ENCODE measurements around the gene B2M.
"Not testable (repeated sequence)": the region's sequence is repeated elsewhere in the genome, so short reads cannot be mapped to it uniquely, and the experiment has no call there.

B2M gene

DNA sequence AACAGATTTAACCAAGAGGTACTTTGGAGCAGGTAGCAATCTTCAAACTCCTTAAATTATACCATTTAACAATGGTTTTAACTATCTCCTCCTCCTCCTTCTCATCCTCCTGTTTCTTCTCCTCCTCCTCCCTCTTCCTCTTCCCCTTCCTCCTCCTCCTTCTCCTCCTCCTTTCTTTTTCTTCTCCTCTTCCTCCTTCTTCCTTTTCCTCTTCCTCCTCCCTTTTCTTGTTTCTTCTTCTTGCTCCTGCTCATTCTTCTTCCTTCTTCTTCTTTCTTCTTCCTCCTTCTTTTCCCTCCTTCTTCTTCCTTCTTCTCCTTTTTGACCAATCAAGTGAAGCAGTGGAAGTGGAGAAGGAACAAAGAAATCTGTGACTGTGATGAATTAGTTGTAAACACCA lies 14.3 kb upstream of the B2M start:
- no peak for DNase-seq

DNA sequence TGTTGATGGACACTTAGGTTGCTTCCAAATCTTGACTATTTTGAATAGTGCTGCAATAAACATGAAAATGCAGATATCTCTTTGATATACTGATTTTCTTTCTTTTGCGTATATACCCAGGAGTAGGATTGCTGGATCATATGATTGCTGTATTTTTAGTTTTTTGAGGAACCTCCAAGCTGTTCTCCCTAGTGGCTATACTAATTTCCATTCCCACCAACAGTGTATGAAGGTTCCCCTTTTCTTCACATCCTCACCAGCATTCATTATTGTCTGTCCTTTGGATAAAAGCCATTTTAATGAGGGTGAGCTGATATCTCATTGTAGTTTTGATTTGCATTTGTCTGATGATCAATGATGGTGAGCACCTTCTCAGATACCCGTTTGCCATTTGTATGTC lies 12.7 kb upstream of the B2M start:
- no peak for DNase-seq

DNA sequence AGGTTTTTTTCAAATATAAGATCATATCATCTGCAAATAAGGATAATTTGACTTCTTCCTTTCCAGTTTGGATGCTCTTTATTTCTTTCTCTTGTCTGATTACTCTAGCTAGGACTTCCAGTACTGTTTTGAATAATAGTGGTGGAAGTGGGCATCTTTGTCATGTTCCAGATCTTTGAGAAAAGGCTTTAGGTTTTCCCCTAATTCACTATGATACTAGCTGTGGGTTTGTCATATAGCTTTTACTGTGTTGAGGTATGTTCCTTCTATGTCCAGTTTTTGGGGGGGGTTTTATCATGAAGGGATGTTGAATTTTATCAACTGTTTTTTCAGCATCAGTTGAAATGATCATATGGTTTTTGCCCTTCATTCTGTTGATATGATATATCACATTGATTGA lies 10.6 kb upstream of the B2M start:
- DNase-seq = not testable (repeated sequence)

DNA sequence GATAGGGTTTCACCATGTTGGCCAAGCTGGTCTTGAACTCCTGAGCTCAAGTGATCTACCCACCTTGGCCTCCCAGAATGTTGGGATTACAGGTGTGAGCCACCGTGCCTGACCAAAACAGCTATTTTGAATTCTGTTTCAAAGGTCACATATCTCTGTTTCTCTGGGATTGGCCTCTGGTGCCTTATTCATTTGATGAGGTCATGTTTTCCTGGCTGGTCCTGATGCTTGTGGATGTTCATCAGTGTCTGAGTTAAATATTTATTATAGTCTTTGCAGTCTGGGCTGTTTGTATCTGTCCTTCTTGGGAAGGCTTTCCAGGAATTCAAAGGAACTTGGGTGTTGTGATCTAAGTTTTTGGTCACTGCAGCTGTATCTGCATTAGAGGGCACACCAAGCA lies 5.3 kb upstream of the B2M start:
- DNase-seq = no peak

DNA sequence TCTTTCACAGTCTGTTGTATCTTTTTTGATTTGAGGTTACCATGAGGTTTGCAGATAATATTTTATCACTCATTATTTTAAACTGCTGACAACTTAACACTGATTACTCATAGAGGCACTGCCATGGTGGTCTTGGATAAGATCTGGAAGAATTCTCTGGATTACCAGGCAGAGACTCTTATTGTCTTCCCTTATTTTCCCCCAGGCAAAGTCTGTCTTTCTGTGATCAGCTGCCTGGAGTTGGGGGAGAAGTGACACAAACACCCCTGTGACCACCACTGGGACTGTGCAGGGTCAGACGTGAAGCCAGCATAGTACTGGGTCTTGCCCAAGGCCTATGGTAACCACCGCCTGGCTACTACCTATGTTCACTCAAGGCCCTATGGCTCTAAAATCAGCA lies 4.9 kb upstream of the B2M start:
- no peak for DNase-seq

DNA sequence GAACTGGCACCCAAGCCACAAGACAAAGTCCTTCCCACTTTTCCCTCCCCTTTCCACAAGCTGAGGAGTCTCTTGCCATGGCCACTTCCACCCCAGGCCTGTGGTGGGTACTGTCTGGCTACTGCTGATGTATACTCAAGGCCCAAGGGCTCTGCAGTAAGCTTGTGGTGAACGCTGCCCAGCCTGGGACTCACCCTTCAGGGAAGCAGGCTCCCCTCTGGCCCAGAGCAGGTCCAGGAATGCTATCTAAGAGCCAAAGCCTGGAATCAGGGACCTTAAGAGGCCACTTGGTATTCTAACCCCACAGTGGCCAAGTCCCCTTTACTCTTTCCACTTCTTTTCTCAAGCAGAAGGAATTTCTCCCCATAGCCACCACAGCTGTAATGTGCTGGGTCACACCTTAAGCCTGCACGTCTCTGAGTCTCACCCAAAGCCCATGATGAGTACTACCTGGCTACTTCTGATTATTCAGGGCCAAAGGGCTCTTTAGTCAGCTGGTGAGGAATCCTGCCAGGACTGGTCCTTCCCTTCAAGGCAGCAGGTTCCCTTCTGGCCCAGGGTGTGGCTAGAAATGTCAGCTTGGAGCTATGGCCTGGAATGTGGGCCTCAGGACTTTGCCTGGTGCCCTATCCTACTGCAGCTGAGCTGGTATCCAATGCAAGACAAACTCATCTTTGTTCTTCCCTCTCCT lies 4.2 kb upstream of the B2M start:
- DNase-seq = no peak

DNA sequence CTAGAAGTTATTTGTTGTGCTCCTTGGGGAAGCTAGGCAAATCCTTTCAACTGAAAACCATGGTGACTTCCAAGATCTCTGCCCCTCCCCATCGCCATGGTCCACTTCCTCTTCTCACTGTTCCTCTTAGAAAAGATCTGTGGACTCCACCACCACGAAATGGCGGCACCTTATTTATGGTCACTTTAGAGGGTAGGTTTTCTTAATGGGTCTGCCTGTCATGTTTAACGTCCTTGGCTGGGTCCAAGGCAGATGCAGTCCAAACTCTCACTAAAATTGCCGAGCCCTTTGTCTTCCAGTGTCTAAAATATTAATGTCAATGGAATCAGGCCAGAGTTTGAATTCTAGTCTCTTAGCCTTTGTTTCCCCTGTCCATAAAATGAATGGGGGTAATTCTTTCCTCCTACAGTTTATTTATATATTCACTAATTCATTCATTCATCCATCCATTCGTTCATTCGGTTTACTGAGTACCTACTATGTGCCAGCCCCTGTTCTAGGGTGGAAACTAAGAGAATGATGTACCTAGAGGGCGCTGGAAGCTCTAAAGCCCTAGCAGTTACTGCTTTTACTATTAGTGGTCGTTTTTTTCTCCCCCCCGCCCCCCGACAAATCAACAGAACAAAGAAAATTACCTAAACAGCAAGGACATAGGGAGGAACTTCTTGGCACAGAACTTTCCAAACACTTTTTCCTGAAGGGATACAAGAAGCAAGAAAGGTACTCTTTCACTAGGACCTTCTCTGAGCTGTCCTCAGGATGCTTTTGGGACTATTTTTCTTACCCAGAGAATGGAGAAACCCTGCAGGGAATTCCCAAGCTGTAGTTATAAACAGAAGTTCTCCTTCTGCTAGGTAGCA lies 851 bp upstream of the B2M start:
- peak in 13 of 51 donors; percentile 1 to 59 (median 10) for DNase-seq

DNA sequence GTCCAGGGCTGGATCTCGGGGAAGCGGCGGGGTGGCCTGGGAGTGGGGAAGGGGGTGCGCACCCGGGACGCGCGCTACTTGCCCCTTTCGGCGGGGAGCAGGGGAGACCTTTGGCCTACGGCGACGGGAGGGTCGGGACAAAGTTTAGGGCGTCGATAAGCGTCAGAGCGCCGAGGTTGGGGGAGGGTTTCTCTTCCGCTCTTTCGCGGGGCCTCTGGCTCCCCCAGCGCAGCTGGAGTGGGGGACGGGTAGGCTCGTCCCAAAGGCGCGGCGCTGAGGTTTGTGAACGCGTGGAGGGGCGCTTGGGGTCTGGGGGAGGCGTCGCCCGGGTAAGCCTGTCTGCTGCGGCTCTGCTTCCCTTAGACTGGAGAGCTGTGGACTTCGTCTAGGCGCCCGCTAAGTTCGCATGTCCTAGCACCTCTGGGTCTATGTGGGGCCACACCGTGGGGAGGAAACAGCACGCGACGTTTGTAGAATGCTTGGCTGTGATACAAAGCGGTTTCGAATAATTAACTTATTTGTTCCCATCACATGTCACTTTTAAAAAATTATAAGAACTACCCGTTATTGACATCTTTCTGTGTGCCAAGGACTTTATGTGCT lies 527 bp downstream of the B2M start:
- DNase-seq = peak in 28 of 51 donors; percentile 15 to 83 (median 50)

DNA sequence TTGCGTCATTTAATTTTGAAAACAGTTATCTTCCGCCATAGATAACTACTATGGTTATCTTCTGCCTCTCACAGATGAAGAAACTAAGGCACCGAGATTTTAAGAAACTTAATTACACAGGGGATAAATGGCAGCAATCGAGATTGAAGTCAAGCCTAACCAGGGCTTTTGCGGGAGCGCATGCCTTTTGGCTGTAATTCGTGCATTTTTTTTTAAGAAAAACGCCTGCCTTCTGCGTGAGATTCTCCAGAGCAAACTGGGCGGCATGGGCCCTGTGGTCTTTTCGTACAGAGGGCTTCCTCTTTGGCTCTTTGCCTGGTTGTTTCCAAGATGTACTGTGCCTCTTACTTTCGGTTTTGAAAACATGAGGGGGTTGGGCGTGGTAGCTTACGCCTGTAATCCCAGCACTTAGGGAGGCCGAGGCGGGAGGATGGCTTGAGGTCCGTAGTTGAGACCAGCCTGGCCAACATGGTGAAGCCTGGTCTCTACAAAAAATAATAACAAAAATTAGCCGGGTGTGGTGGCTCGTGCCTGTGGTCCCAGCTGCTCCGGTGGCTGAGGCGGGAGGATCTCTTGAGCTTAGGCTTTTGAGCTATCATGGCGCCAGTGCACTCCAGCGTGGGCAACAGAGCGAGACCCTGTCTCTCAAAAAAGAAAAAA lies 1.2 kb downstream of the B2M start:
- DNase-seq = peak in 33 of 51 donors; percentile 3 to 63 (median 26)

DNA sequence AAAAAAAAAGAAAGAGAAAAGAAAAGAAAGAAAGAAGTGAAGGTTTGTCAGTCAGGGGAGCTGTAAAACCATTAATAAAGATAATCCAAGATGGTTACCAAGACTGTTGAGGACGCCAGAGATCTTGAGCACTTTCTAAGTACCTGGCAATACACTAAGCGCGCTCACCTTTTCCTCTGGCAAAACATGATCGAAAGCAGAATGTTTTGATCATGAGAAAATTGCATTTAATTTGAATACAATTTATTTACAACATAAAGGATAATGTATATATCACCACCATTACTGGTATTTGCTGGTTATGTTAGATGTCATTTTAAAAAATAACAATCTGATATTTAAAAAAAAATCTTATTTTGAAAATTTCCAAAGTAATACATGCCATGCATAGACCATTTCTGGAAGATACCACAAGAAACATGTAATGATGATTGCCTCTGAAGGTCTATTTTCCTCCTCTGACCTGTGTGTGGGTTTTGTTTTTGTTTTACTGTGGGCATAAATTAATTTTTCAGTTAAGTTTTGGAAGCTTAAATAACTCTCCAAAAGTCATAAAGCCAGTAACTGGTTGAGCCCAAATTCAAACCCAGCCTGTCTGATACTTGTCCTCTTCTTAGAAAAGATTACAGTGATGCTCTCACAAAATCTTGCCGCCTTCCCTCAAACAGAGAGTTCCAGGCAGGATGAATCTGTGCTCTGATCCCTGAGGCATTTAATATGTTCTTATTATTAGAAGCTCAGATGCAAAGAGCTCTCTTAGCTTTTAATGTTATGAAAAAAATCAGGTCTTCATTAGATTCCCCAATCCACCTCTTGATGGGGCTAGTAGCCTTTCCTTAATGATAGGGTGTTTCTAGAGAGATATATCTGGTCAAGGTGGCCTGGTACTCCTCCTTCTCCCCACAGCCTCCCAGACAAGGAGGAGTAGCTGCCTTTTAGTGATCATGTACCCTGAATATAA lies 2.0 kb downstream of the B2M start:
- no peak for DNase-seq

DNA sequence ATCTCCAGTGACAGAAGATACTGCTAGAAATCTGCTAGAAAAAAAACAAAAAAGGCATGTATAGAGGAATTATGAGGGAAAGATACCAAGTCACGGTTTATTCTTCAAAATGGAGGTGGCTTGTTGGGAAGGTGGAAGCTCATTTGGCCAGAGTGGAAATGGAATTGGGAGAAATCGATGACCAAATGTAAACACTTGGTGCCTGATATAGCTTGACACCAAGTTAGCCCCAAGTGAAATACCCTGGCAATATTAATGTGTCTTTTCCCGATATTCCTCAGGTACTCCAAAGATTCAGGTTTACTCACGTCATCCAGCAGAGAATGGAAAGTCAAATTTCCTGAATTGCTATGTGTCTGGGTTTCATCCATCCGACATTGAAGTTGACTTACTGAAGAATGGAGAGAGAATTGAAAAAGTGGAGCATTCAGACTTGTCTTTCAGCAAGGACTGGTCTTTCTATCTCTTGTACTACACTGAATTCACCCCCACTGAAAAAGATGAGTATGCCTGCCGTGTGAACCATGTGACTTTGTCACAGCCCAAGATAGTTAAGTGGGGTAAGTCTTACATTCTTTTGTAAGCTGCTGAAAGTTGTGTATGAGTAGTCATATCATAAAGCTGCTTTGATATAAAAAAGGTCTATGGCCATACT lies 4.0 kb downstream of the B2M start:
- DNase-seq = peak in 1 of 51 donors; percentile 86

DNA sequence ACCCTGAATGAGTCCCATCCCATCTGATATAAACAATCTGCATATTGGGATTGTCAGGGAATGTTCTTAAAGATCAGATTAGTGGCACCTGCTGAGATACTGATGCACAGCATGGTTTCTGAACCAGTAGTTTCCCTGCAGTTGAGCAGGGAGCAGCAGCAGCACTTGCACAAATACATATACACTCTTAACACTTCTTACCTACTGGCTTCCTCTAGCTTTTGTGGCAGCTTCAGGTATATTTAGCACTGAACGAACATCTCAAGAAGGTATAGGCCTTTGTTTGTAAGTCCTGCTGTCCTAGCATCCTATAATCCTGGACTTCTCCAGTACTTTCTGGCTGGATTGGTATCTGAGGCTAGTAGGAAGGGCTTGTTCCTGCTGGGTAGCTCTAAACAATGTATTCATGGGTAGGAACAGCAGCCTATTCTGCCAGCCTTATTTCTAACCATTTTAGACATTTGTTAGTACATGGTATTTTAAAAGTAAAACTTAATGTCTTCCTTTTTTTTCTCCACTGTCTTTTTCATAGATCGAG lies 4.5 kb downstream of the B2M start:
- peak in 1 of 51 donors; percentile 98 for DNase-seq

DNA sequence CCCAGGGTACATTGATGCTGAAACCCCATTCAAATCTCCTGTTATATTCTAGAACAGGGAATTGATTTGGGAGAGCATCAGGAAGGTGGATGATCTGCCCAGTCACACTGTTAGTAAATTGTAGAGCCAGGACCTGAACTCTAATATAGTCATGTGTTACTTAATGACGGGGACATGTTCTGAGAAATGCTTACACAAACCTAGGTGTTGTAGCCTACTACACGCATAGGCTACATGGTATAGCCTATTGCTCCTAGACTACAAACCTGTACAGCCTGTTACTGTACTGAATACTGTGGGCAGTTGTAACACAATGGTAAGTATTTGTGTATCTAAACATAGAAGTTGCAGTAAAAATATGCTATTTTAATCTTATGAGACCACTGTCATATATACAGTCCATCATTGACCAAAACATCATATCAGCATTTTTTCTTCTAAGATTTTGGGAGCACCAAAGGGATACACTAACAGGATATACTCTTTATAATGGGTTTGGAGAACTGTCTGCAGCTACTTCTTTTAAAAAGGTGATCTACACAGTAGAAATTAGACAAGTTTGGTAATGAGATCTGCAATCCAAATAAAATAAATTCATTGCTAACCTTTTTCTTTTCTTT lies 5.8 kb downstream of the B2M start:
- DNase-seq = no peak

DNA sequence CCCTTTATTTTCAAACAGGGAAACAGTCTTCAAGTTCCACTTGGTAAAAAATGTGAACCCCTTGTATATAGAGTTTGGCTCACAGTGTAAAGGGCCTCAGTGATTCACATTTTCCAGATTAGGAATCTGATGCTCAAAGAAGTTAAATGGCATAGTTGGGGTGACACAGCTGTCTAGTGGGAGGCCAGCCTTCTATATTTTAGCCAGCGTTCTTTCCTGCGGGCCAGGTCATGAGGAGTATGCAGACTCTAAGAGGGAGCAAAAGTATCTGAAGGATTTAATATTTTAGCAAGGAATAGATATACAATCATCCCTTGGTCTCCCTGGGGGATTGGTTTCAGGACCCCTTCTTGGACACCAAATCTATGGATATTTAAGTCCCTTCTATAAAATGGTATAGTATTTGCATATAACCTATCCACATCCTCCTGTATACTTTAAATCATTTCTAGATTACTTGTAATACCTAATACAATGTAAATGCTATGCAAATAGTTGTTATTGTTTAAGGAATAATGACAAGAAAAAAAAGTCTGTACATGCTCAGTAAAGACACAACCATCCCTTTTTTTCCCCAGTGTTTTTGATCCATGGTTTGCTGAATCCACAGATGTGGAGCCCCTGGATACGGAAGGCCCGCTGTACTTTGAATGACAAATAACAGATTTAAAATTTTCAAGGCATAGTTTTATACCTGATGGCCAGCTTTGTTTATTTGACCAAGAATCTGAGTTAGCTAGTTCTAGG lies 7.0 kb downstream of the B2M start:
- peak in 1 of 51 donors; percentile 50 for DNase-seq

DNA sequence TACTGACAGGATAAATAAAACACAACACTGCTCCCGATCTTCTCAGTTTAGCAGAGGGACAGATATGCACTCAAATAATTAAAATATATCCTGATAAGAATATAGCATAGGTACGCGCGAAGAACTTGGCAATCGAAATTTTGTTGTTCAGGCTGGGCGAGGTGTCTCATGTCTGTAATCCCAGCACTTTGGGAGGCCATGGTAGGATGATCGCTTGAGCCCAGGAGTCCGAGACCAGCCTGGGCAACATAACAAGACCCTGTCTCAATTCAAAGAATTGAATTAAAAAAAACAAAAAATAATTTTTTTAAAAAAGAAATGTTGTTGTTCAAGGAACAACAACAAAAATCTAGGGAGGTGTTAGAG lies 7.6 kb downstream of the B2M start:
- DNase-seq = no peak

DNA sequence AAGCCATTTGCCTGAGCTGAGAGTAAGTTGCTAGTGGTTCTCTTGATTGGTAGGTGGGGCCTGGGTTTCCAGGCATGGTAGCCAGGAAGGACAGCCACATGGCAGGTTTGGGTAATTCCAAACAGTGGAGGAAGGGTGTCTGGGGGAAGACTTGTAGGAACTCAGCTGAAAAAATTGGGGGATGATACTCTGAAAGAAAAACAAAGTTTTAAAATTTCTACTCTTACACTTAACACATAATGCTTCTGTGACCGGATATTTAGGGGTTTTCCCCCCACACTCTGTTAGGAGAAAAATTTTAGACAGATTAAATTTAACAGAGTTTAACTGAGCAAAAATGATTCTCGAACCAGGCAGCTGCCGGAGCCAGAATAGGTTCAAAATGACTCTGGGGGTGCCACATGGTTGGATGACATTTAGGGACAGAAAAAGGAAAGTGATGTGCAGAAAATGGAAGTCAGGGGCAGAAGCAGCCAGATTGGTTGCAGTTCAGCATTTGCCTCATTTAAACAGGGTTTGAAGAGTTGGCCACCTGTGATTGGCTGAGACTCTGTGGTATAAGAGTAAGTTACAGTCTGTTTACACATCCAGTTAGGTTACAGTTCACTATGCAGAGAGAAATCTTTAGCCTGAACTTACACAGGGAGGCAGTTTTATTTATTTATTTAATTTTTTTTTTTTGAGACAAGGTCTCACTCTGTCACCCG lies 8.1 kb downstream of the B2M start:
- no peak for DNase-seq

DNA sequence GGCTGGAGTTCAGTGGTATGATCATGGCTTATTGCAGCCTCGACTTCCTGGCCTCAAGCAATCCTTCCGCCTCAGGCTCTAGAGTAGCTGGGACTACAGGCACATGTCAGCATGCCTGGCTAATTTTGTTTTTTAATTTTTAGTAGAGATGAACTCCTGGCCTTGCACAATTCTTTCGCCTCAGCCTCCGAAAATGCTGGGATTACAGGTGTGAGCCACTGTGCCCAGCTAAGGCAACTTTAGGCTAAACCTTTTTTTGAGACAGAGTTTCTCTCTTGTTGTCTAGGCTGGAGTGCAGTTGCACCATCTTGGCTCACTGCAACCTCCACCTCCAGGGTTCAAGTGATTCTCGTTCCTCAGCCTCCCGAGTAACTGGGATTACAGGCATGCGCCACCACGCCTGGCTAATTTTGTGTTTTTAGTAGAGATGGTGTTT lies 8.7 kb downstream of the B2M start:
- DNase-seq = not testable (repeated sequence)

Data from hypothalamus (tissue), 51 donors.